BJ (cell line): ENCODE data around the gene NRIP1. TPM values are rescaled to one million over a fixed set of nuclear protein-coding genes. Genes with fewer than 3 reads are reported as not detected.

ENCODE experiments used
- CTCF ChIA-PET: fragments of 350-600 bp; formaldehyde crosslinking; extraction: SDS; loops from one replicate; lab custom pipeline; 2021; ENCODE audit warnings: antibody characterized with exemption, inconsistent platforms; lab: Yijun Ruan, JAX
- POLR2A ChIA-PET: fragments of 300-600 bp; sonication (Branson Sonifier 250); formaldehyde crosslinking; extraction: SDS; loops from one replicate; lab custom pipeline; 2021; ENCODE audit warnings: antibody characterized with exemption; lab: Charles Lee
- DNase-seq: peaks from one replicate; pipeline ENCODE4 v3.0.0-alpha.2; 2011; ENCODE audit warnings: low read depth
- H3K27me3 ChIP-seq: 2 replicates; pipeline ENCODE4 v1.6.0; 2011; ENCODE audit warnings: low read length; ENCODE audit not compliant: control insufficient read depth, insufficient read depth
- H3K36me3 ChIP-seq: 2 replicates; pipeline ENCODE4 v1.5.1; 2011; ENCODE audit warnings: low read length; ENCODE audit not compliant: control insufficient read depth, insufficient read depth
- H3K4me3 ChIP-seq: 2 replicates; pipeline ENCODE4 v1.5.1; 2011; ENCODE audit warnings: low read depth, mild to moderate bottlenecking, control low read depth, low read length
- polyA plus RNA-seq: library from polyadenylated mRNA; depleted of rRNA; stranded (reverse); fragments of >200 nt; gene quantifications from 2 replicates; pipeline ENCODE4 v1.2.3, GENCODE V29; 2011
- TF ChIP-seq, protein P1 (sequence below): IDR thresholded peaks from 2 replicates; pipeline ENCODE4 v1.5.1; 2011; ENCODE audit warnings: low read depth, mild to moderate bottlenecking, control low read depth, inconsistent platforms, low read length, moderate library complexity; ENCODE audit not compliant: insufficient read depth

The NRIP1 gene
- polyA plus RNA-seq, 1 experiment = 5.2 TPM

DNA sequence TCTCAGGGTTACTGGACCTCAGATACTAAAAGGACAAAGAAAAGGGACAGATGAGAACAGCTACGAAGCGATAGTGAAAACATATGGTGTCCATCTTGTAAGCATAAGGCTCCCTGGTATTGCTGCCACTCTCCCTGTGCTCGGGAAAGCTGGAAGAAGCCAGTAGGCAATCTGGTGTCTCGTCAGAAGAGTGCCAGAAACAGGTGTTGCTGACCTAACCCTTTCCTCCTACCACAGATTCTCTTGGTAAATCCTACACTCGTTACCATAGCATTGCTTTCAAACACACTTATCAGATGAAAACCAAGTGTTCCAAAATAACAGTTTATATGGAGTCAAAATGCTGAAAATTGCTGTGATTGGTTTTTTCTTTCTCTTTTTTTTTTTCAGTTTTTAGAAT, 146.3 kb downstream of the NRIP1 start:
- Histone ChIP-seq H3K4me3 (no peak overlapping the region), H3K36me3 (no peaks in the 10 kb centered on the region), H3K27me3 (no peaks in the 10 kb centered on the region)
- TF ChIP-seq, protein P1, sequence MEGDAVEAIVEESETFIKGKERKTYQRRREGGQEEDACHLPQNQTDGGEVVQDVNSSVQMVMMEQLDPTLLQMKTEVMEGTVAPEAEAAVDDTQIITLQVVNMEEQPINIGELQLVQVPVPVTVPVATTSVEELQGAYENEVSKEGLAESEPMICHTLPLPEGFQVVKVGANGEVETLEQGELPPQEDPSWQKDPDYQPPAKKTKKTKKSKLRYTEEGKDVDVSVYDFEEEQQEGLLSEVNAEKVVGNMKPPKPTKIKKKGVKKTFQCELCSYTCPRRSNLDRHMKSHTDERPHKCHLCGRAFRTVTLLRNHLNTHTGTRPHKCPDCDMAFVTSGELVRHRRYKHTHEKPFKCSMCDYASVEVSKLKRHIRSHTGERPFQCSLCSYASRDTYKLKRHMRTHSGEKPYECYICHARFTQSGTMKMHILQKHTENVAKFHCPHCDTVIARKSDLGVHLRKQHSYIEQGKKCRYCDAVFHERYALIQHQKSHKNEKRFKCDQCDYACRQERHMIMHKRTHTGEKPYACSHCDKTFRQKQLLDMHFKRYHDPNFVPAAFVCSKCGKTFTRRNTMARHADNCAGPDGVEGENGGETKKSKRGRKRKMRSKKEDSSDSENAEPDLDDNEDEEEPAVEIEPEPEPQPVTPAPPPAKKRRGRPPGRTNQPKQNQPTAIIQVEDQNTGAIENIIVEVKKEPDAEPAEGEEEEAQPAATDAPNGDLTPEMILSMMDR = no peak
- no peak for DNase-seq
- ChIA-PET CTCF (interaction anchor here (1.3 kb wide), 1 partner anchor 24 kb away, joined by 3 read pairs; no protein-coding TSS in a partner anchor), POLR2A (interaction anchor here (0.7 kb wide), 1 partner anchor 8 kb away, joined by 3 read pairs; no protein-coding TSS in a partner anchor)

DNA sequence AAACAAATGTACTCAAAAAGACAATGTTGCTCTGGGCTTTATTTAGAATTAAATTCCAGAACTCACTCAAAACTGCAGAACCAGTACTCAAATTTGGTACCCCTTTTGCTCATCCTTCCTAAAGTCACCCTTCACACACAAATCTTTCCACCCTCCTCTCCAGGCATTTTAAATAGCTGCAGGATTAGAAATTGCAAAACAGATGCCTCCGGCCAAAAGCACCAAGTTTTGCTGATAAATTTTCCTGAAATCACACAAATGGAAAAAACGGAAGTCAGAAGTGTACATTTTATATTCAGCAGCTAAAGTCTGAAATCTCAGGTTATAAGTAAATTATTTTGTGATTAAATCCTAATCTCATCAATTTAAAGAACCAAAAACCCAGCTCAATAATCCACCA, 147.0 kb downstream of the NRIP1 start:
- Histone ChIP-seq H3K4me3 (no peak overlapping the region), H3K27me3 (no peaks in the 10 kb centered on the region), H3K36me3 (no peaks in the 10 kb centered on the region)
- POLR2A ChIA-PET = interaction anchor here (0.6 to 0.7 kb wide), 2 partner anchors 8 to 536 kb away, joined by 3 read pairs; no protein-coding TSS in a partner anchor
- CTCF ChIA-PET = interaction anchor here (1.3 kb wide), 1 partner anchor 23 kb away, joined by 3 read pairs; no protein-coding TSS in a partner anchor
- DNase-seq = no peak
- TF ChIP-seq, protein P1 = no peak

DNA sequence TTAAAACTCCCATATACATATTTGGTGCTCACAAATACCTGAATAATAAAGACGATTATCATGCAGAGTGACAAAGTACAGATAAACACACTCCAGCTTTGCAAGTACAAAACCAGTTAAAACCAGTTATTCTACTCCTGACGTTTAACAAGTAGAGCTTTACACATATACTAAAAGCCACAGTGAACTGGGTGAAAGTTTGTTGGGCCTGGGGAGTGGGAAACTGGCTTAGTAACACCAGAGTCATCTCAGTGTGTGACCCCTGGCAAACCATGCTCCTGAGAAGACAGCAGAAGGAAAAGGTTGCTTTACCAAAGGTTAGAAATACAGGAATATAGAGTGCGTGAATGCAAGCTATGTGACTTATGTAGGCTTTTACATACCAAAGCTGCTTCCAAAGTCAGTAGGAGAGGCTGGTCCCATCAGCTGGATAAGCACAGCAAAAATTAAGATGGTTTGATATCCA, 148.1 kb downstream of the NRIP1 start:
- POLR2A ChIA-PET = no interaction called here
- Histone ChIP-seq H3K36me3 (no peaks in the 10 kb centered on the region), H3K27me3 (no peaks in the 10 kb centered on the region), H3K4me3 (no peak overlapping the region)
- CTCF ChIA-PET = no interaction called here
- TF ChIP-seq, protein P1 = no peak
- DNase-seq = no peak

DNA sequence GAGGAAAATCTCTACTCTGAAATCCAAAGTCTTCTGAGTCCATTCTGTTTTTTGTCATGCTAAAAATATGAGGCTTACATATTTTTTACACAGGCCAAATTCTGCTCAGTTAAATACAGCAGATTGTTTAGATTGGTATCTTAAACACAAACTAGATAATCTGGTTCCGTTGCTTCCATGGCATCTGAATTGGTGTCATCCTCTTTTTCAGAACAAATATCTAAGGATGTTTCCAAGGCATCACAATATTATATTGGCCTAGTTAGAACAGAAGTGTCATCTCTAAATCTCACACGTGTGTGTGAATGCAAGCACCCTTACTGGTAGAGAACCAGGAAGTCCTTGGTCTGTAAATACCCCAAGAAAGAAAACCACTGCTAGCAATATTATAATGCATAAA, 151.2 kb downstream of the NRIP1 start:
- Histone ChIP-seq H3K36me3 (no peaks in the 10 kb centered on the region), H3K27me3 (no peaks in the 10 kb centered on the region), H3K4me3 (no peak overlapping the region)
- POLR2A ChIA-PET = no interaction called here
- CTCF ChIA-PET = interaction anchor here (1.1 kb wide), 1 partner anchor 17 kb away, joined by 4 read pairs; no protein-coding TSS in a partner anchor
- TF ChIP-seq, protein P1 = no peak
- no peak for DNase-seq

DNA sequence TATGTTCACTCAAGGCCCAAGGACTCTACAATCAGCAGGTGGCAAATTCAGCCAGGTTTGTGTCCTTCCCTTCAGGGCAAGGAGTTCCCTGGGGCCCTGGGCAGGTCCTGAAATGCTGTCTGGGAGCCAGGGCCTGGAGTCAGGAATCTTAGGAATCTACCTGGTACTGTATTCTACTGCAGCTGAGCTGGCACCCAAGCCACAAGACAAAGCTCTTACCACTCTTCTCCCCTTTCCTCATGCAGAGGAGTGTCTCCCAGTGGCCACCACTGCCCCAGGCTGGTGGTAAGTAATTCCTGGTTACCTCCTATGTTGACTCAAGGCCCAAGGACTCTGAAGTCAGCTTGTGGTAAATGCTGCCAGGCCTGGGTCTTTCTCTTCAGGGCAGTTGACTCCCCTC, 153.4 kb downstream of the NRIP1 start:
- TF ChIP-seq, protein P1 = no peak
- DNase-seq = no peak
- Histone ChIP-seq H3K4me3 (no peak overlapping the region), H3K36me3 (no peaks in the 10 kb centered on the region), H3K27me3 (no peaks in the 10 kb centered on the region)
- POLR2A ChIA-PET = no interaction called here
- CTCF ChIA-PET = interaction anchor here (1.4 kb wide), 1 partner anchor 47 kb away, joined by 3 read pairs; no protein-coding TSS in a partner anchor
